H9 (cell line): ENCODE measurements around the gene FHIT. TPM values are rescaled to one million over a fixed set of nuclear protein-coding genes. Genes with fewer than 3 reads are reported as not detected.

Experiments used
- DNase-seq: peaks from one replicate; pipeline ENCODE4 v3.0.0-alpha.2; 2017
- H2AFZ ChIP-seq: one replicate; pipeline ENCODE4 v1.6.1; 2013; ENCODE audit warnings: mild to moderate bottlenecking, low read length, control low read depth, moderate library complexity
- H2AK5ac ChIP-seq: 2 replicates; pipeline ENCODE4 v1.6.1; 2013; ENCODE audit warnings: low read length, control low read depth, mixed read lengths; ENCODE audit not compliant: insufficient read length
- H2BK120ac ChIP-seq: one replicate; pipeline ENCODE4 v1.6.1; 2013; ENCODE audit warnings: low read depth, mild to moderate bottlenecking, low read length, control low read depth, inconsistent platforms; ENCODE audit not compliant: poor library complexity, severe bottlenecking
- H2BK12ac ChIP-seq: 2 replicates; pipeline ENCODE4 v1.6.1; 2013; ENCODE audit warnings: low read length, control low read depth, mixed read lengths, low read depth; ENCODE audit not compliant: insufficient read length
- H2BK15ac ChIP-seq: 2 replicates; pipeline ENCODE4 v1.6.1; 2013; ENCODE audit warnings: low read depth, low read length, control low read depth
- H2BK20ac ChIP-seq: one replicate; pipeline ENCODE4 v1.6.1; 2013; ENCODE audit warnings: low read depth, mild to moderate bottlenecking, low read length, control low read depth, inconsistent platforms; ENCODE audit not compliant: poor library complexity, severe bottlenecking
- H2BK5ac ChIP-seq: 2 replicates; pipeline ENCODE4 v1.6.1; 2013; ENCODE audit warnings: low read length, control low read depth, mixed read lengths; ENCODE audit not compliant: insufficient read length
- H3K14ac ChIP-seq: 2 replicates; pipeline ENCODE4 v1.6.1; 2013; ENCODE audit warnings: low read length, control low read depth; ENCODE audit not compliant: insufficient read depth
- H3K18ac ChIP-seq: 2 replicates; pipeline ENCODE4 v1.6.1; 2013; ENCODE audit warnings: low read depth, mild to moderate bottlenecking, mixed read lengths, low read length, control low read depth; ENCODE audit not compliant: insufficient read length
- H3K23ac ChIP-seq: 2 replicates; pipeline ENCODE4 v1.6.1; 2013; ENCODE audit warnings: low read length, control low read depth, mixed read lengths, low read depth; ENCODE audit not compliant: insufficient read length
- H3K23me2 ChIP-seq: 2 replicates; pipeline ENCODE4 v1.6.1; 2013; ENCODE audit warnings: low read depth, mild to moderate bottlenecking, mixed read lengths, low read length, control low read depth; ENCODE audit not compliant: insufficient read length, poor library complexity, severe bottlenecking
- H3K27ac ChIP-seq: 2 replicates; pipeline ENCODE4 v1.5.1; 2013; ENCODE audit warnings: low read length, control low read depth, mixed read lengths, low read depth; ENCODE audit not compliant: insufficient read length
- H3K27me3 ChIP-seq: 2 replicates; pipeline ENCODE4 v1.6.1; 2013; ENCODE audit warnings: low read length, control low read depth, inconsistent platforms; ENCODE audit not compliant: insufficient read depth
- H3K4ac ChIP-seq: 2 replicates; pipeline ENCODE4 v1.6.1; 2013; ENCODE audit warnings: low read depth, mild to moderate bottlenecking, control low read depth, inconsistent platforms, low read length, moderate library complexity
- H3K4me1 ChIP-seq: 2 replicates; pipeline ENCODE4 v1.6.1; 2013; ENCODE audit warnings: low read length, control low read depth, inconsistent platforms; ENCODE audit not compliant: insufficient read depth
- H3K4me2 ChIP-seq: 2 replicates; pipeline ENCODE4 v1.6.1; 2013; ENCODE audit warnings: low read length, control low read depth, mixed read lengths; ENCODE audit not compliant: insufficient read length, insufficient read depth
- H3K56ac ChIP-seq: 2 replicates; pipeline ENCODE4 v1.6.1; 2013; ENCODE audit warnings: low read depth, mild to moderate bottlenecking, mixed read lengths, low read length, control low read depth; ENCODE audit not compliant: insufficient read length
- H3K79me1 ChIP-seq: 2 replicates; pipeline ENCODE4 v1.6.1; 2013; ENCODE audit warnings: low read depth, mild to moderate bottlenecking, moderate library complexity, low read length, control low read depth, inconsistent platforms; ENCODE audit not compliant: insufficient read depth, poor library complexity, severe bottlenecking
- H3K79me2 ChIP-seq: 2 replicates; pipeline ENCODE4 v1.6.1; 2013; ENCODE audit warnings: low read length, control low read depth, inconsistent platforms; ENCODE audit not compliant: insufficient read depth
- H3K9ac ChIP-seq: 2 replicates; pipeline ENCODE4 v1.6.1; 2013; ENCODE audit warnings: low read length, control low read depth, mixed read lengths; ENCODE audit not compliant: insufficient read length; ENCODE audit errors: extremely low read depth
- H3K9me3 ChIP-seq: one replicate; pipeline ENCODE4 v1.6.1; 2013; ENCODE audit warnings: low read depth, low read length, inconsistent platforms; ENCODE audit not compliant: control insufficient read depth
- H3T11ph ChIP-seq: one replicate; pipeline ENCODE4 v1.6.1; 2013; ENCODE audit warnings: mild to moderate bottlenecking, low read length, control low read depth, inconsistent platforms
- H4K20me1 ChIP-seq: one replicate; pipeline ENCODE4 v1.6.1; 2013; ENCODE audit not compliant: control insufficient read depth, insufficient read length, insufficient read depth
- H4K5ac ChIP-seq: 2 replicates; pipeline ENCODE4 v1.6.1; 2013; ENCODE audit warnings: low read depth, mild to moderate bottlenecking, mixed read lengths, low read length, control low read depth; ENCODE audit not compliant: insufficient read length
- H4K8ac ChIP-seq: replicated peaks from 2 replicates; pipeline ENCODE4 v1.6.1; 2013; ENCODE audit warnings: low read length, control low read depth, mixed read lengths, low read depth; ENCODE audit not compliant: insufficient read length
- H4K91ac ChIP-seq: 2 replicates; pipeline ENCODE4 v1.6.1; 2013; ENCODE audit warnings: low read depth, mild to moderate bottlenecking, moderate library complexity, mixed read lengths, low read length, control low read depth; ENCODE audit not compliant: insufficient read length
- H3K27ac Mint-ChIP-seq, 3 experiments: 2 replicates in 2 of 3; 3 replicates in 1 of 3; pipeline ENCODE4 v1.8.0; 2020 to 2021; ENCODE audit warnings: mixed read lengths in 3 of 3, mild to moderate bottlenecking in 1 of 3, moderate library complexity in 1 of 3
- H3K27me3 Mint-ChIP-seq: 2 replicates; pipeline ENCODE4 v1.8.0; 2021; ENCODE audit warnings: low read depth, mild to moderate bottlenecking, moderate library complexity, mixed read lengths
- H3K36me3 Mint-ChIP-seq, 3 experiments: 2 replicates in 2 of 3; 3 replicates in 1 of 3; pipeline ENCODE4 v1.8.0; 2020 to 2021; ENCODE audit warnings: low read depth in 3 of 3, mixed read lengths in 3 of 3; ENCODE audit not compliant: insufficient read depth in 1 of 3
- H3K4me1 Mint-ChIP-seq, 2 experiments: 2 replicates each; pipeline ENCODE4 v1.8.0; 2020; ENCODE audit warnings: mixed read lengths in 2 of 2
- H3K4me3 Mint-ChIP-seq, 2 experiments: 2 replicates in 1 of 2; 3 replicates in 1 of 2; pipeline ENCODE4 v1.8.0; 2020 to 2021; ENCODE audit warnings: mild to moderate bottlenecking in 2 of 2, mixed read lengths in 2 of 2, moderate library complexity in 1 of 2
- H3K9me3 Mint-ChIP-seq, 2 experiments: 2 replicates in 1 of 2; 3 replicates in 1 of 2; pipeline ENCODE4 v1.8.0; 2020; ENCODE audit warnings: mild to moderate bottlenecking in 2 of 2, mixed read lengths in 2 of 2, moderate library complexity in 1 of 2
- total RNA-seq: library from RNA; stranded (reverse); gene quantifications from 2 replicates; pipeline ENCODE4 v1.2.1, GENCODE V29; 2021
- TF ChIP-seq, protein P1 (sequence below): fragments of 200-600 bp; sonication (generic); conservative IDR thresholded peaks from 3 replicates; pipeline ENCODE4 v1.8.0; 2021; ENCODE audit warnings: antibody characterized with exemption, mild to moderate bottlenecking

FHIT gene
- total RNA-seq, 1 experiment from 2014 or later, result 3.0 TPM

DNA sequence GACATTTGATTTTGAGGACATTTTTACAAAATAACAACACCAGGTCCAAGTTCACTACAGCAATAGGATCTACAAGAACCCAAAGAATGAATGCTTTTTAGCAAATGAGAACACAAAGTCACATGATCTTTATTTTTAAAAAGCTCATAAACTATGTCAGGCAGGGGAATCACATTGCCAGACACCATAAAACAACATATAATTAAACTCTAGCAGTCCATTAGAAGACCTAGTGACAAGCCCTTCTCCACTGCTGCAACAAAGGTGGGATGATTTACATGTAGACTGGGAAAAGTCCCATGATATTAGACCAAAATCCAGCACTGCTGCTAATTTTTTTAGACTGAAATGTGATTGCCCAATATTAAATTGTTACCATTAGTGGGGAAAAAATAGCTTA is 92.6 kb downstream of the FHIT start:
- H4K91ac ChIP-seq, result no peak overlapping the region
- H2AK5ac ChIP-seq, result no peak overlapping the region
- no peak overlapping the region for H3K4me3 Mint-ChIP-seq
- no peak overlapping the region for H2BK20ac ChIP-seq
- no peak overlapping the region for H3K56ac ChIP-seq
- H3K4me1 ChIP-seq, result no peaks in the 10 kb centered on the region; the same call in 1 of the 2 replicates
- H3K9ac ChIP-seq, result no peak overlapping the region
- H3K23ac ChIP-seq, result no peak overlapping the region
- H3K79me2 ChIP-seq, result no peaks in the 10 kb centered on the region
- no peak overlapping the region for H2BK12ac ChIP-seq
- H3K4ac ChIP-seq, result no peak overlapping the region
- no peak overlapping the region for H3K18ac ChIP-seq
- H2BK120ac ChIP-seq, result no peak overlapping the region
- no peaks in the 10 kb centered on the region for H3K79me1 ChIP-seq
- no peak overlapping the region for H4K5ac ChIP-seq
- H3K4me1 Mint-ChIP-seq, result peaks cover 12 to 19% of the 10 kb centered on the region in 2 experiments
- TF ChIP-seq, protein P1, sequence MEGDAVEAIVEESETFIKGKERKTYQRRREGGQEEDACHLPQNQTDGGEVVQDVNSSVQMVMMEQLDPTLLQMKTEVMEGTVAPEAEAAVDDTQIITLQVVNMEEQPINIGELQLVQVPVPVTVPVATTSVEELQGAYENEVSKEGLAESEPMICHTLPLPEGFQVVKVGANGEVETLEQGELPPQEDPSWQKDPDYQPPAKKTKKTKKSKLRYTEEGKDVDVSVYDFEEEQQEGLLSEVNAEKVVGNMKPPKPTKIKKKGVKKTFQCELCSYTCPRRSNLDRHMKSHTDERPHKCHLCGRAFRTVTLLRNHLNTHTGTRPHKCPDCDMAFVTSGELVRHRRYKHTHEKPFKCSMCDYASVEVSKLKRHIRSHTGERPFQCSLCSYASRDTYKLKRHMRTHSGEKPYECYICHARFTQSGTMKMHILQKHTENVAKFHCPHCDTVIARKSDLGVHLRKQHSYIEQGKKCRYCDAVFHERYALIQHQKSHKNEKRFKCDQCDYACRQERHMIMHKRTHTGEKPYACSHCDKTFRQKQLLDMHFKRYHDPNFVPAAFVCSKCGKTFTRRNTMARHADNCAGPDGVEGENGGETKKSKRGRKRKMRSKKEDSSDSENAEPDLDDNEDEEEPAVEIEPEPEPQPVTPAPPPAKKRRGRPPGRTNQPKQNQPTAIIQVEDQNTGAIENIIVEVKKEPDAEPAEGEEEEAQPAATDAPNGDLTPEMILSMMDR, result no peak
- H3K27me3 ChIP-seq, result no peaks in the 10 kb centered on the region
- H3K9me3 Mint-ChIP-seq, result no peaks in the 10 kb centered on the region
- H3K23me2 ChIP-seq, result no peaks in the 10 kb centered on the region
- H3K36me3 Mint-ChIP-seq, result no peaks in the 10 kb centered on the region
- H2BK5ac ChIP-seq, result no peak overlapping the region
- H2BK15ac ChIP-seq, result no peak overlapping the region
- H2AFZ ChIP-seq, result no peak overlapping the region
- no peak overlapping the region for H3K14ac ChIP-seq
- DNase-seq, result no peak
- H3K9me3 ChIP-seq, result no peaks in the 10 kb centered on the region
- no peaks in the 10 kb centered on the region for H4K20me1 ChIP-seq
- H3K27me3 Mint-ChIP-seq, result no peaks in the 10 kb centered on the region
- H3T11ph ChIP-seq, result no peak overlapping the region
- H3K27ac ChIP-seq, result no peak overlapping the region
- no peak overlapping the region for H3K4me2 ChIP-seq
- no peak overlapping the region for H4K8ac ChIP-seq
- no peak overlapping the region for H3K27ac Mint-ChIP-seq
